Panc1 (cell line): ENCODE results near the gene PPP1R8. TPM values are rescaled to one million over a fixed set of nuclear protein-coding genes. Genes with fewer than 3 reads are reported as not detected.

Experiments
- ATAC-seq: fragments of 200-7000 bp; cut with Tn5 transposase; 2 replicates; pipeline ENCODE4 v1.9.1; 2020; ENCODE audit warnings: mild to moderate bottlenecking, moderate library complexity
- BruUV-seq: library from RNA; stranded (reverse); fragments of 400-500 nt; replicated peaks from 2 replicates; lab custom pipeline; 2021; lab: Mats Ljungman, UMichigan
- CTCF ChIA-PET: fragments of 300-600 bp; sonication (Branson Sonifier 250); formaldehyde crosslinking; loops from one replicate; lab custom pipeline; 2022; ENCODE audit warnings: antibody characterized with exemption; lab: Charles Lee
- POLR2A ChIA-PET: fragments of 300-600 bp; sonication (Branson Sonifier 250); formaldehyde crosslinking; loops from one replicate; lab custom pipeline; 2022; ENCODE audit warnings: antibody characterized with exemption; lab: Charles Lee
- DNase-seq: peaks from one replicate; pipeline ENCODE4 v3.0.0-alpha.2; 2010; ENCODE audit warnings: low read depth, low spot score
- H3K27ac ChIP-seq: 2 replicates; pipeline ENCODE4 v1.5.1; 2011; ENCODE audit warnings: mild to moderate bottlenecking, low read length, inconsistent platforms
- H3K27me3 ChIP-seq: fragments of 200-500 bp; sonication (Bioruptor generic); 2 replicates; pipeline ENCODE4 v1.6.0; 2014; ENCODE audit warnings: low read length, inconsistent platforms; ENCODE audit not compliant: control insufficient read depth, insufficient read depth
- H3K36me3 ChIP-seq: fragments of 200-500 bp; sonication (Bioruptor generic); 2 replicates; pipeline ENCODE4 v1.5.1; 2014; ENCODE audit warnings: inconsistent platforms, mild to moderate bottlenecking, low read length, moderate library complexity; ENCODE audit not compliant: control insufficient read depth, insufficient read depth
- H3K4me1 ChIP-seq: 2 replicates; pipeline ENCODE4 v1.5.1; 2011; ENCODE audit warnings: inconsistent platforms, mild to moderate bottlenecking, low read length, moderate library complexity; ENCODE audit not compliant: control insufficient read depth, insufficient read depth
- H3K4me3 ChIP-seq, 2 experiments: 2 replicates each; pipeline ENCODE4 v1.5.1; 2011 to 2012; ENCODE audit warnings: low read depth in 2 of 2, low read length in 2 of 2, mild to moderate bottlenecking in 2 of 2, inconsistent platforms in 1 of 2, moderate library complexity in 1 of 2
- H3K9me3 ChIP-seq: fragments of 200-500 bp; sonication (Bioruptor generic); 2 replicates; pipeline ENCODE4 v1.5.1; 2014; ENCODE audit warnings: low read depth, mild to moderate bottlenecking, inconsistent platforms, low read length, moderate library complexity; ENCODE audit not compliant: control insufficient read depth, insufficient read depth
- in situ Hi-C: cut with HindIII; loops from 2 replicates; pipeline ENCODE4 v1.10.0; 2016; ENCODE audit warnings: low sequenced_read_pairs, low pct_unique_long_range_greater_than_20kb
- intact Hi-C: fragments of 100-400 bp; cut with micrococcal nuclease; formaldehyde crosslinking; loops from one replicate; pipeline ENCODE4 v1.10.0; 2022; ENCODE audit not compliant: unreplicated experiment
- total RNA-seq: library from RNA; stranded (reverse); gene quantifications from one replicate; pipeline ENCODE4 v1.2.1, GENCODE V29; 2021; ENCODE audit not compliant: unreplicated experiment
- TF ChIP-seq, protein P1 (sequence below), 2 experiments: IDR thresholded peaks; 2 replicates each; pipeline ENCODE4 v1.6.1; 2011 to 2012; ENCODE audit warnings: low read depth in 2 of 2, control low read depth in 1 of 2, low read length in 1 of 2, mild to moderate bottlenecking in 1 of 2, moderate library complexity in 1 of 2; ENCODE audit not compliant: insufficient read depth in 1 of 2
- TF ChIP-seq, protein P2 (sequence below): fragments of 450-650 bp; IDR thresholded peaks from 2 replicates; pipeline ENCODE4 v1.5.1; 2017; ENCODE audit warnings: mild to moderate bottlenecking

The PPP1R8 gene
- total RNA-seq, 1 experiment from 2014 or later, result 59.7 TPM

DNA sequence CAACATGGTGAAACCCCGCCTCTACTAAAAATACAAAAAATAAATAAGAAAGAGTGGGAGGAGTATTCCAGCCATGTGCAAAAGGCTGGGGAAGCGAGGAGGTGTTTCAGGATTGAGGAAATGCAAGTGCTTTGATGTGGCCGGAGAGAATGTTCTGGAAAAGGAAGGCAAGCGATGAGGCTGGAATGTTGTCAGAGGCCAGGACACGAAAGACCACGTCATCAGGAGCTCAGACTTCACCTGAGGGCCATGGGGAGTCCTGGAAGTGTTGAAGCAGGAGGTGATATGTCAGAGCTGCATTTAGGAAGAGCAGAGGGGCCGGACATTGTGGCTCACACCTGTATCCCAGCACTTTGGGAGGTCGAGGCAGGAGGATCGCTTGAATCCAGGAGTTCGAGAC lies 30.9 kb downstream of the PPP1R8 start:
- no peaks in the 10 kb centered on the region for H3K9me3 ChIP-seq
- ChIA-PET POLR2A (no interaction called here), CTCF (no interaction called here)
- in situ Hi-C loops (no loop called here), intact Hi-C loops (loop anchor here (2.0 kb wide), 1 partner anchor 117 kb away; no protein-coding TSS in a partner anchor)
- no peak overlapping the region for H3K4me3 ChIP-seq
- TF ChIP-seq, protein P1, sequence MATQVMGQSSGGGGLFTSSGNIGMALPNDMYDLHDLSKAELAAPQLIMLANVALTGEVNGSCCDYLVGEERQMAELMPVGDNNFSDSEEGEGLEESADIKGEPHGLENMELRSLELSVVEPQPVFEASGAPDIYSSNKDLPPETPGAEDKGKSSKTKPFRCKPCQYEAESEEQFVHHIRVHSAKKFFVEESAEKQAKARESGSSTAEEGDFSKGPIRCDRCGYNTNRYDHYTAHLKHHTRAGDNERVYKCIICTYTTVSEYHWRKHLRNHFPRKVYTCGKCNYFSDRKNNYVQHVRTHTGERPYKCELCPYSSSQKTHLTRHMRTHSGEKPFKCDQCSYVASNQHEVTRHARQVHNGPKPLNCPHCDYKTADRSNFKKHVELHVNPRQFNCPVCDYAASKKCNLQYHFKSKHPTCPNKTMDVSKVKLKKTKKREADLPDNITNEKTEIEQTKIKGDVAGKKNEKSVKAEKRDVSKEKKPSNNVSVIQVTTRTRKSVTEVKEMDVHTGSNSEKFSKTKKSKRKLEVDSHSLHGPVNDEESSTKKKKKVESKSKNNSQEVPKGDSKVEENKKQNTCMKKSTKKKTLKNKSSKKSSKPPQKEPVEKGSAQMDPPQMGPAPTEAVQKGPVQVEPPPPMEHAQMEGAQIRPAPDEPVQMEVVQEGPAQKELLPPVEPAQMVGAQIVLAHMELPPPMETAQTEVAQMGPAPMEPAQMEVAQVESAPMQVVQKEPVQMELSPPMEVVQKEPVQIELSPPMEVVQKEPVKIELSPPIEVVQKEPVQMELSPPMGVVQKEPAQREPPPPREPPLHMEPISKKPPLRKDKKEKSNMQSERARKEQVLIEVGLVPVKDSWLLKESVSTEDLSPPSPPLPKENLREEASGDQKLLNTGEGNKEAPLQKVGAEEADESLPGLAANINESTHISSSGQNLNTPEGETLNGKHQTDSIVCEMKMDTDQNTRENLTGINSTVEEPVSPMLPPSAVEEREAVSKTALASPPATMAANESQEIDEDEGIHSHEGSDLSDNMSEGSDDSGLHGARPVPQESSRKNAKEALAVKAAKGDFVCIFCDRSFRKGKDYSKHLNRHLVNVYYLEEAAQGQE (IDR thresholded peaks at IDR 0.05; ENCODE audit: insufficient read depth in 1 of 2, low read depth in 2 of 2, low read length in 1 of 2), result no peak
- TF ChIP-seq, protein P2, sequence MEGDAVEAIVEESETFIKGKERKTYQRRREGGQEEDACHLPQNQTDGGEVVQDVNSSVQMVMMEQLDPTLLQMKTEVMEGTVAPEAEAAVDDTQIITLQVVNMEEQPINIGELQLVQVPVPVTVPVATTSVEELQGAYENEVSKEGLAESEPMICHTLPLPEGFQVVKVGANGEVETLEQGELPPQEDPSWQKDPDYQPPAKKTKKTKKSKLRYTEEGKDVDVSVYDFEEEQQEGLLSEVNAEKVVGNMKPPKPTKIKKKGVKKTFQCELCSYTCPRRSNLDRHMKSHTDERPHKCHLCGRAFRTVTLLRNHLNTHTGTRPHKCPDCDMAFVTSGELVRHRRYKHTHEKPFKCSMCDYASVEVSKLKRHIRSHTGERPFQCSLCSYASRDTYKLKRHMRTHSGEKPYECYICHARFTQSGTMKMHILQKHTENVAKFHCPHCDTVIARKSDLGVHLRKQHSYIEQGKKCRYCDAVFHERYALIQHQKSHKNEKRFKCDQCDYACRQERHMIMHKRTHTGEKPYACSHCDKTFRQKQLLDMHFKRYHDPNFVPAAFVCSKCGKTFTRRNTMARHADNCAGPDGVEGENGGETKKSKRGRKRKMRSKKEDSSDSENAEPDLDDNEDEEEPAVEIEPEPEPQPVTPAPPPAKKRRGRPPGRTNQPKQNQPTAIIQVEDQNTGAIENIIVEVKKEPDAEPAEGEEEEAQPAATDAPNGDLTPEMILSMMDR, result no peak
- ATAC-seq, result no peak
- no peak overlapping the region for H3K27ac ChIP-seq
- H3K4me1 ChIP-seq, result no peaks in the 10 kb centered on the region
- DNase-seq, result no peak
- H3K36me3 ChIP-seq, result no peaks in the 10 kb centered on the region
- BruUV-seq, result no TSS peak
- no peaks in the 10 kb centered on the region for H3K27me3 ChIP-seq

DNA sequence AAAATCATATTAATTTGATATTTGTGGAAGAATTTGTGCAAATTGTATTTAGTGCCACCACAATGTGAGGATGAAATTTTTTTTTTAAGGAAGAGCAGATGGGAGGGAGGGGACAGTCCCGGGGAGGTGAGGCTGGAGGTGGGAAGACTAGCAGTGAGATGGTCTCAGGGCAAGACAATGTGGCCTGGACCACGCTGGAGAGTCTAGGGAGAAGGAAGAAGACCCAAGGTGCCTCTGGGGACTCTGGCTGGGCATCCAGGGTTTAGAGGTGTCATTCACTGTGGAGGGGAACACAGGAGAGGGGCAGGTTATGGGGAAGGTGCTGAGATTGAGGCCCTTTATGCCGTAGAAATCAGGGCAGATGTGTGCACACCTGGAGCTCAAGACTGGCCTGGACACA lies 31.4 kb downstream of the PPP1R8 start:
- ChIA-PET CTCF (no interaction called here), POLR2A (no interaction called here)
- BruUV-seq, result no TSS peak
- TF ChIP-seq, protein P2, result no peak
- TF ChIP-seq, protein P1 (IDR thresholded peaks at IDR 0.05; ENCODE audit: insufficient read depth in 1 of 2, low read depth in 2 of 2, low read length in 1 of 2), result no peak
- no peak overlapping the region for H3K27ac ChIP-seq
- intact Hi-C loops, result no loop called here
- H3K27me3 ChIP-seq, result no peaks in the 10 kb centered on the region
- DNase-seq (no peak), ATAC-seq (no peak)
- no peaks in the 10 kb centered on the region for H3K4me1 ChIP-seq
- in situ Hi-C loops, result no loop called here
- H3K4me3 ChIP-seq, result no peak overlapping the region
- H3K36me3 ChIP-seq, result no peaks in the 10 kb centered on the region
- no peaks in the 10 kb centered on the region for H3K9me3 ChIP-seq
